Panc1 (cell line): Measurements from ENCODE around the gene PCDHGC3. TPM values are rescaled to one million over a fixed set of nuclear protein-coding genes. Genes with fewer than 3 reads are reported as not detected.

ENCODE experiments used
- ATAC-seq: fragments of 200-7000 bp; cut with Tn5 transposase; 2 replicates; pipeline ENCODE4 v1.9.1; 2020; ENCODE audit warnings: mild to moderate bottlenecking, moderate library complexity
- BruUV-seq: library from RNA; stranded (reverse); fragments of 400-500 nt; replicated peaks from 2 replicates; lab custom pipeline; 2021; lab: Mats Ljungman, UMichigan
- CTCF ChIA-PET: fragments of 300-600 bp; sonication (Branson Sonifier 250); formaldehyde crosslinking; loops from one replicate; lab custom pipeline; 2022; ENCODE audit warnings: antibody characterized with exemption; lab: Charles Lee
- POLR2A ChIA-PET: fragments of 300-600 bp; sonication (Branson Sonifier 250); formaldehyde crosslinking; loops from one replicate; lab custom pipeline; 2022; ENCODE audit warnings: antibody characterized with exemption; lab: Charles Lee
- DNase-seq: peaks from one replicate; pipeline ENCODE4 v3.0.0-alpha.2; 2010; ENCODE audit warnings: low read depth, low spot score
- H3K27ac ChIP-seq: 2 replicates; pipeline ENCODE4 v1.5.1; 2011; ENCODE audit warnings: mild to moderate bottlenecking, low read length, inconsistent platforms
- H3K27me3 ChIP-seq: fragments of 200-500 bp; sonication (Bioruptor generic); 2 replicates; pipeline ENCODE4 v1.6.0; 2014; ENCODE audit warnings: low read length, inconsistent platforms; ENCODE audit not compliant: control insufficient read depth, insufficient read depth
- H3K36me3 ChIP-seq: fragments of 200-500 bp; sonication (Bioruptor generic); 2 replicates; pipeline ENCODE4 v1.5.1; 2014; ENCODE audit warnings: inconsistent platforms, mild to moderate bottlenecking, low read length, moderate library complexity; ENCODE audit not compliant: control insufficient read depth, insufficient read depth
- H3K4me1 ChIP-seq: 2 replicates; pipeline ENCODE4 v1.5.1; 2011; ENCODE audit warnings: inconsistent platforms, mild to moderate bottlenecking, low read length, moderate library complexity; ENCODE audit not compliant: control insufficient read depth, insufficient read depth
- H3K4me3 ChIP-seq, 2 experiments: 2 replicates each; pipeline ENCODE4 v1.5.1; 2011 to 2012; ENCODE audit warnings: low read depth in 2 of 2, low read length in 2 of 2, mild to moderate bottlenecking in 2 of 2, inconsistent platforms in 1 of 2, moderate library complexity in 1 of 2
- H3K9me3 ChIP-seq: fragments of 200-500 bp; sonication (Bioruptor generic); 2 replicates; pipeline ENCODE4 v1.5.1; 2014; ENCODE audit warnings: low read depth, mild to moderate bottlenecking, inconsistent platforms, low read length, moderate library complexity; ENCODE audit not compliant: control insufficient read depth, insufficient read depth
- CTCF ChIP-seq: fragments of 450-650 bp; IDR thresholded peaks from 2 replicates; pipeline ENCODE4 v1.5.1; 2017; ENCODE audit warnings: mild to moderate bottlenecking
- POLR2AphosphoS5 ChIP-seq: IDR thresholded peaks from 2 replicates; pipeline ENCODE4 v1.6.1; 2012; ENCODE audit warnings: mild to moderate bottlenecking, low read depth, low read length, moderate library complexity
- SIN3A ChIP-seq: IDR thresholded peaks from 2 replicates; pipeline ENCODE4 v1.6.1; 2012; ENCODE audit warnings: low read depth, mild to moderate bottlenecking, low read length, moderate library complexity, borderline replicate concordance; ENCODE audit not compliant: insufficient read depth
- TCF7L2 ChIP-seq: IDR thresholded peaks from 2 replicates; pipeline ENCODE4 v1.6.1; 2011; ENCODE audit warnings: mild to moderate bottlenecking, low read depth, low read length, inconsistent platforms
- in situ Hi-C: cut with HindIII; loops from 2 replicates; pipeline ENCODE4 v1.10.0; 2016; ENCODE audit warnings: low sequenced_read_pairs, low pct_unique_long_range_greater_than_20kb
- intact Hi-C: fragments of 100-400 bp; cut with micrococcal nuclease; formaldehyde crosslinking; loops from one replicate; pipeline ENCODE4 v1.10.0; 2022; ENCODE audit not compliant: unreplicated experiment
- total RNA-seq: library from RNA; stranded (reverse); gene quantifications from one replicate; pipeline ENCODE4 v1.2.1, GENCODE V29; 2021; ENCODE audit not compliant: unreplicated experiment
- TF ChIP-seq, protein P1 (sequence below), 2 experiments: IDR thresholded peaks; 2 replicates each; pipeline ENCODE4 v1.6.1; 2011 to 2012; ENCODE audit warnings: low read depth in 2 of 2, control low read depth in 1 of 2, low read length in 1 of 2, mild to moderate bottlenecking in 1 of 2, moderate library complexity in 1 of 2; ENCODE audit not compliant: insufficient read depth in 1 of 2

Gene PCDHGC3
- total RNA-seq, 1 experiment from 2014 or later, result 54.1 TPM

DNA sequence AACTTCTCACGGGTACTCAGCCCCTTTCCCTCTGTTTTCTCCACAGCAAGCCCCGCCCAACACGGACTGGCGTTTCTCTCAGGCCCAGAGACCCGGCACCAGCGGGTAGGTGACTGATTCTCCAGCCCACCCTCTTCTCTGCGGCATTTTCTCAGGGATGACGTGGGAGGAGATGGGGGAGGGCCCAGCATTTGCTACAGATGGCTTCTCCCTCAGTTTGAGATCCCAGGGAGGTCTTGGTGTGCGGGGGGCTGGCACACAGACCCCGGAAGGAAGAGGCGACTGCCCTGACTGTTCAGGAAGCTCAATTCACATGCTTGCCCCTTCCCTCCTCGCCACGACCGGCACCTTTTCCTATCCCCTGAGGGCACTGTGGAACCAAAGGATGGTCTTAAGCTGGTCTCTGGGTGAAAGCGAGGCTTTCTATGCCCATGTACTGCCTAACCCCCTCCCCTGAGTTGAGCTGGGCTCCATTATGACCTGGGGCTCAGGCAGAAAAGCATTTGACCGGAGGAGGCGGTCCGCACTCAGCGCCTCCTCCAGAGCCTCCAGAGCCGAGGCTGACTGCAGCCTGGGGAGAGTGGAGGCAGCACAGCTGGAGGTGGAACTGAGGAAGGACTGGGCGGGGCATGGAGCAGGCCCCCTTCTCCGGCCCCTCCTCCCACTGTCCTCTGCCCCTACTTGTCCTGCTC is 19.1 kb downstream of the PCDHGC3 start:
- Histone ChIP-seq H3K27me3 (no peaks in the 10 kb centered on the region), H3K4me1 (no peaks in the 10 kb centered on the region), H3K4me3 (no peak overlapping the region), H3K9me3 (no peaks in the 10 kb centered on the region), H3K36me3 (no peaks in the 10 kb centered on the region), H3K27ac (no peak overlapping the region)
- POLR2A ChIA-PET, result interaction anchor here (0.6 kb wide), 1 partner anchor 36 kb away, joined by 6 read pairs; no protein-coding TSS in a partner anchor
- intact Hi-C loops, result no loop called here
- no TSS peak for BruUV-seq
- no peak for DNase-seq
- in situ Hi-C loops, result no loop called here
- ATAC-seq, result no peak
- TF ChIP-seq POLR2AphosphoS5, result no peak
- TF ChIP-seq, protein P1, sequence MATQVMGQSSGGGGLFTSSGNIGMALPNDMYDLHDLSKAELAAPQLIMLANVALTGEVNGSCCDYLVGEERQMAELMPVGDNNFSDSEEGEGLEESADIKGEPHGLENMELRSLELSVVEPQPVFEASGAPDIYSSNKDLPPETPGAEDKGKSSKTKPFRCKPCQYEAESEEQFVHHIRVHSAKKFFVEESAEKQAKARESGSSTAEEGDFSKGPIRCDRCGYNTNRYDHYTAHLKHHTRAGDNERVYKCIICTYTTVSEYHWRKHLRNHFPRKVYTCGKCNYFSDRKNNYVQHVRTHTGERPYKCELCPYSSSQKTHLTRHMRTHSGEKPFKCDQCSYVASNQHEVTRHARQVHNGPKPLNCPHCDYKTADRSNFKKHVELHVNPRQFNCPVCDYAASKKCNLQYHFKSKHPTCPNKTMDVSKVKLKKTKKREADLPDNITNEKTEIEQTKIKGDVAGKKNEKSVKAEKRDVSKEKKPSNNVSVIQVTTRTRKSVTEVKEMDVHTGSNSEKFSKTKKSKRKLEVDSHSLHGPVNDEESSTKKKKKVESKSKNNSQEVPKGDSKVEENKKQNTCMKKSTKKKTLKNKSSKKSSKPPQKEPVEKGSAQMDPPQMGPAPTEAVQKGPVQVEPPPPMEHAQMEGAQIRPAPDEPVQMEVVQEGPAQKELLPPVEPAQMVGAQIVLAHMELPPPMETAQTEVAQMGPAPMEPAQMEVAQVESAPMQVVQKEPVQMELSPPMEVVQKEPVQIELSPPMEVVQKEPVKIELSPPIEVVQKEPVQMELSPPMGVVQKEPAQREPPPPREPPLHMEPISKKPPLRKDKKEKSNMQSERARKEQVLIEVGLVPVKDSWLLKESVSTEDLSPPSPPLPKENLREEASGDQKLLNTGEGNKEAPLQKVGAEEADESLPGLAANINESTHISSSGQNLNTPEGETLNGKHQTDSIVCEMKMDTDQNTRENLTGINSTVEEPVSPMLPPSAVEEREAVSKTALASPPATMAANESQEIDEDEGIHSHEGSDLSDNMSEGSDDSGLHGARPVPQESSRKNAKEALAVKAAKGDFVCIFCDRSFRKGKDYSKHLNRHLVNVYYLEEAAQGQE (IDR thresholded peaks at IDR 0.05; ENCODE audit: insufficient read depth in 1 of 2, low read depth in 2 of 2, low read length in 1 of 2), result no peak
- no peak for TF ChIP-seq TCF7L2
- CTCF ChIA-PET, result no interaction called here

- ATAC-seq, result no peak
- CTCF ChIA-PET, result no interaction called here
- Histone ChIP-seq H3K27ac (no peak overlapping the region), H3K36me3 (no peaks in the 10 kb centered on the region), H3K4me1 (no peaks in the 10 kb centered on the region), H3K4me3 (no peak overlapping the region), H3K27me3 (no peaks in the 10 kb centered on the region), H3K9me3 (no peaks in the 10 kb centered on the region)
- intact Hi-C loops (no loop called here), in situ Hi-C loops (no loop called here)
- BruUV-seq, result no TSS peak
- TF ChIP-seq POLR2AphosphoS5 (no peak), SIN3A (no peak), TCF7L2 (no peak), CTCF (no peak)
- TF ChIP-seq, protein P1 (IDR thresholded peaks at IDR 0.05; ENCODE audit: insufficient read depth in 1 of 2, low read depth in 2 of 2, low read length in 1 of 2), result no peak
- no peak for DNase-seq
- POLR2A ChIA-PET, result no interaction called here
Observed at GRCh38 chr5:141495453-141495811, 19.7 kb downstream of the PCDHGC3 start.
